ENCODE data around the gene SLC25A38. TPM values are rescaled to one million over a fixed set of nuclear protein-coding genes. Genes with fewer than 3 reads are reported as not detected.
A peak's percentile ranks its signal among the peaks of the same experiment; 100 is the strongest.

SLC25A38 gene
- total and polyA plus RNA-seq, 9 of the 15 experiments (the other 6 are each of a cell fraction or from before 2014, with no cell fraction given): 13.5 to 51.1 (median 30.6) TPM

GRCh38 chr3:39413691-39414420 is 30.7 kb downstream of the SLC25A38 start:
- no peaks in the 10 kb centered on the region for H3K27me3 ChIP-seq (ENCODE audit: control insufficient read depth in 2 of 2, insufficient read depth in 2 of 2, low read length in 2 of 2)
- no peak overlapping the region for H3K4me2 ChIP-seq (ENCODE audit: insufficient read depth, low read length)
- no peak overlapping the region for H2AFZ ChIP-seq (ENCODE audit: low read depth, low read length)
- H3K9me3 ChIP-seq (replicated peaks; ENCODE audit: control insufficient read depth, insufficient read depth, low read depth, low read length): no peaks in the 10 kb centered on the region
- intact Hi-C loops (cut with micrococcal nuclease): no loop called here
- DNase-seq (ENCODE audit: extremely low read depth in 1 of 4, low spot score in 3 of 4) (peak in 2 of 4 experiments; percentile 35 to 36), ATAC-seq (peak; percentile 38), FAIRE-seq (no peak)
- H4K20me1 ChIP-seq (replicated peaks; ENCODE audit: control insufficient read depth, insufficient read depth, low read length): peaks cover 53% of the 10 kb centered on the region
- peaks cover 54% of the 10 kb centered on the region for H3K36me3 ChIP-seq (ENCODE audit: control insufficient read depth, insufficient read depth, low read length)
- CTCF ChIA-PET (ENCODE audit: low intra/inter-chr PET ratio): no interaction called here
- no TSS peak for BruUV-seq (replicated peaks)
- no peak overlapping the region for H3K9ac ChIP-seq (ENCODE audit: insufficient read depth in 1 of 2, low read depth in 2 of 2, low read length in 2 of 2)
- in situ Hi-C loops (cut with MboI): loop anchor here (25.0 kb wide), 1 partner anchor 1048 kb away; the partner anchor contains the start of gene RPL14
- peak overlapping the region; percentile 45; the same call in 1 of the 3 replicates for H3K27ac ChIP-seq (ENCODE audit: extremely low read depth, low read depth, low read length)
- peaks cover 23% of the 10 kb centered on the region for H3K79me2 ChIP-seq (ENCODE audit: control insufficient read depth, insufficient read depth, low read length)
- no peak overlapping the region for H3K4me3 ChIP-seq
- POLR2A ChIA-PET: interaction anchor here (0.5 to 4.2 kb wide), 13 partner anchors 8 to 268 kb away, joined by 3 to 41 read pairs (median 4); partner anchors contain the start of gene RPSA
- no peaks in the 10 kb centered on the region for H3K9me1 ChIP-seq (ENCODE audit: control insufficient read depth, insufficient read depth, low read length)
- peaks cover 9 to 13% of the 10 kb centered on the region in 2 experiments; a peak in 3 of 5 replicates for H3K4me1 ChIP-seq (replicated peaks in 1 of 2; ENCODE audit: control insufficient read depth in 2 of 2, insufficient read depth in 2 of 2, low read length in 2 of 2)
- WGBS (ENCODE audit: insufficient coverage, low coverage, missing lambda C conversion rate): 71% methylated on average over 6 of the region's 6 CpGs
- TF ChIP-seq ZNF77 (CRISPR knock-in tag; IDR thresholded peaks at IDR 0.05): 0 out of 2 replicates have a peak, but pooled peaks have one; percentile 42
- peak; percentile 37; the same call in 1 of the 2 replicates for TF ChIP-seq ZNF395 (CRISPR knock-in tag; IDR thresholded peaks at IDR 0.05)
- TF ChIP-seq ILK (tag; IDR thresholded peaks at IDR 0.05; ENCODE audit: borderline replicate concordance, low read depth): no peak
- TF ChIP-seq, protein P1, sequence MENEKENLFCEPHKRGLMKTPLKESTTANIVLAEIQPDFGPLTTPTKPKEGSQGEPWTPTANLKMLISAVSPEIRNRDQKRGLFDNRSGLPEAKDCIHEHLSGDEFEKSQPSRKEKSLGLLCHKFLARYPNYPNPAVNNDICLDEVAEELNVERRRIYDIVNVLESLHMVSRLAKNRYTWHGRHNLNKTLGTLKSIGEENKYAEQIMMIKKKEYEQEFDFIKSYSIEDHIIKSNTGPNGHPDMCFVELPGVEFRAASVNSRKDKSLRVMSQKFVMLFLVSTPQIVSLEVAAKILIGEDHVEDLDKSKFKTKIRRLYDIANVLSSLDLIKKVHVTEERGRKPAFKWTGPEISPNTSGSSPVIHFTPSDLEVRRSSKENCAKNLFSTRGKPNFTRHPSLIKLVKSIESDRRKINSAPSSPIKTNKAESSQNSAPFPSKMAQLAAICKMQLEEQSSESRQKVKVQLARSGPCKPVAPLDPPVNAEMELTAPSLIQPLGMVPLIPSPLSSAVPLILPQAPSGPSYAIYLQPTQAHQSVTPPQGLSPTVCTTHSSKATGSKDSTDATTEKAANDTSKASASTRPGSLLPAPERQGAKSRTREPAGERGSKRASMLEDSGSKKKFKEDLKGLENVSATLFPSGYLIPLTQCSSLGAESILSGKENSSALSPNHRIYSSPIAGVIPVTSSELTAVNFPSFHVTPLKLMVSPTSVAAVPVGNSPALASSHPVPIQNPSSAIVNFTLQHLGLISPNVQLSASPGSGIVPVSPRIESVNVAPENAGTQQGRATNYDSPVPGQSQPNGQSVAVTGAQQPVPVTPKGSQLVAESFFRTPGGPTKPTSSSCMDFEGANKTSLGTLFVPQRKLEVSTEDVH (IDR thresholded peaks at IDR 0.05; ENCODE audit: low read depth, partially characterized antibody): peak; percentile 15
- peak; percentile 86 for TF ChIP-seq POLR2A (conservative IDR thresholded peaks at IDR 0.05)
- TF ChIP-seq JUNB (CRISPR knock-in tag; conservative IDR thresholded peaks at IDR 0.05): no peak
- TF ChIP-seq HCFC1 (IDR thresholded peaks at IDR 0.05; ENCODE audit: low read depth, low read length): no peak
- peak; percentile 40 for TF ChIP-seq U2AF1 (optimal IDR thresholded peaks at IDR 0.05; ENCODE audit: low read depth, low read length)
- 0 out of 2 replicates have a peak, but pooled peaks have one; percentile 1 for TF ChIP-seq TFE3 (CRISPR knock-in tag; IDR thresholded peaks at IDR 0.05)
- TF ChIP-seq ZNF121 (CRISPR knock-in tag; conservative IDR thresholded peaks at IDR 0.05): no peak
- no peak for TF ChIP-seq CSDE1 (IDR thresholded peaks at IDR 0.05)
- TF ChIP-seq, protein P2, sequence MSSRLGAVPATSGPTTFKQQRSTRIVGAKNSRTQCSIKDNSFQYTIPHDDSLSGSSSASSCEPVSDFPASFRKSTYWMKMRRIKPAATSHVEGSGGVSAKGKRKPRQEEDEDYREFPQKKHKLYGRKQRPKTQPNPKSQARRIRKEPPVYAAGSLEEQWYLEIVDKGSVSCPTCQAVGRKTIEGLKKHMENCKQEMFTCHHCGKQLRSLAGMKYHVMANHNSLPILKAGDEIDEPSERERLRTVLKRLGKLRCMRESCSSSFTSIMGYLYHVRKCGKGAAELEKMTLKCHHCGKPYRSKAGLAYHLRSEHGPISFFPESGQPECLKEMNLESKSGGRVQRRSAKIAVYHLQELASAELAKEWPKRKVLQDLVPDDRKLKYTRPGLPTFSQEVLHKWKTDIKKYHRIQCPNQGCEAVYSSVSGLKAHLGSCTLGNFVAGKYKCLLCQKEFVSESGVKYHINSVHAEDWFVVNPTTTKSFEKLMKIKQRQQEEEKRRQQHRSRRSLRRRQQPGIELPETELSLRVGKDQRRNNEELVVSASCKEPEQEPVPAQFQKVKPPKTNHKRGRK (tag; IDR thresholded peaks at IDR 0.05): no peak
- 0 out of 2 replicates have a peak, but pooled peaks have one; percentile 6 for TF ChIP-seq ZNF586 (CRISPR knock-in tag; conservative IDR thresholded peaks at IDR 0.05)
- no peak for TF ChIP-seq GABPB1 (CRISPR knock-in tag; IDR thresholded peaks at IDR 0.05)

Measured in K562 (cell line).